ENCODE data around the gene LRRC63.

LRRC63 gene

GRCh38 chr13:46286972-46287371 is 75.2 kb downstream of the LRRC63 start:
- H3K4me3 ChIP-seq (ENCODE audit: insufficient read length, low read depth): no peak overlapping the region
- TF ChIP-seq ZNF274 (IDR thresholded peaks at IDR 0.05; ENCODE audit: low read depth, low read length) (no peak), SUZ12 (IDR thresholded peaks at IDR 0.05; ENCODE audit: extremely low read depth, insufficient read depth, insufficient read length) (no peak), YY1 (IDR thresholded peaks at IDR 0.05; ENCODE audit: insufficient read depth, insufficient read length) (no peak)
- no peaks in the 10 kb centered on the region for H3K36me3 ChIP-seq (ENCODE audit: insufficient read depth, insufficient read length, low read length)
- H3K9ac ChIP-seq (ENCODE audit: insufficient read length, low read depth): no peak overlapping the region
- no peaks in the 10 kb centered on the region for H3K27me3 ChIP-seq (ENCODE audit: insufficient read depth, insufficient read length)
- H3K4me1 ChIP-seq (ENCODE audit: insufficient read depth, insufficient read length): no peaks in the 10 kb centered on the region
- DNase-seq (ENCODE audit: low read depth, low spot score): no peak
- no peaks in the 10 kb centered on the region for H3K9me3 ChIP-seq (ENCODE audit: insufficient read depth, low read length)

GRCh38 chr13:46288570-46289259 is 77.0 kb downstream of the LRRC63 start:
- peak; percentile 36 for DNase-seq (ENCODE audit: low read depth, low spot score)
- TF ChIP-seq SUZ12 (IDR thresholded peaks at IDR 0.05; ENCODE audit: extremely low read depth, insufficient read depth, insufficient read length) (no peak), ZNF274 (IDR thresholded peaks at IDR 0.05; ENCODE audit: low read depth, low read length) (no peak), YY1 (IDR thresholded peaks at IDR 0.05; ENCODE audit: insufficient read depth, insufficient read length) (no peak)
- H3K9ac ChIP-seq (ENCODE audit: insufficient read length, low read depth): no peak overlapping the region
- H3K36me3 ChIP-seq (ENCODE audit: insufficient read depth, insufficient read length, low read length): no peaks in the 10 kb centered on the region
- H3K4me3 ChIP-seq (ENCODE audit: insufficient read length, low read depth): no peak overlapping the region
- no peaks in the 10 kb centered on the region for H3K4me1 ChIP-seq (ENCODE audit: insufficient read depth, insufficient read length)
- no peaks in the 10 kb centered on the region for H3K9me3 ChIP-seq (ENCODE audit: insufficient read depth, low read length)
- H3K27me3 ChIP-seq (ENCODE audit: insufficient read depth, insufficient read length): no peaks in the 10 kb centered on the region

- Histone ChIP-seq H3K4me1 (ENCODE audit: insufficient read depth, insufficient read length) (no peaks in the 10 kb centered on the region), H3K9ac (ENCODE audit: insufficient read length, low read depth) (no peak overlapping the region), H3K27me3 (ENCODE audit: insufficient read depth, insufficient read length) (no peaks in the 10 kb centered on the region), H3K9me3 (ENCODE audit: insufficient read depth, low read length) (no peaks in the 10 kb centered on the region), H3K4me3 (ENCODE audit: insufficient read length, low read depth) (no peak overlapping the region), H3K36me3 (ENCODE audit: insufficient read depth, insufficient read length, low read length) (no peaks in the 10 kb centered on the region)
- no peak for TF ChIP-seq ZNF274 (IDR thresholded peaks at IDR 0.05; ENCODE audit: low read depth, low read length)
- no peak for DNase-seq (ENCODE audit: low read depth, low spot score)
Observed at GRCh38 chr13:46289260-46289955, 77.7 kb downstream of the LRRC63 start.

GRCh38 chr13:46290434-46290833 is 78.7 kb downstream of the LRRC63 start:
- Histone ChIP-seq H3K4me1 (ENCODE audit: insufficient read depth, insufficient read length) (no peaks in the 10 kb centered on the region), H3K9me3 (ENCODE audit: insufficient read depth, low read length) (no peaks in the 10 kb centered on the region), H3K36me3 (ENCODE audit: insufficient read depth, insufficient read length, low read length) (no peaks in the 10 kb centered on the region), H3K4me3 (ENCODE audit: insufficient read length, low read depth) (no peak overlapping the region), H3K9ac (ENCODE audit: insufficient read length, low read depth) (no peak overlapping the region), H3K27me3 (ENCODE audit: insufficient read depth, insufficient read length) (no peaks in the 10 kb centered on the region)
- no peak for DNase-seq (ENCODE audit: low read depth, low spot score)
- TF ChIP-seq YY1 (IDR thresholded peaks at IDR 0.05; ENCODE audit: insufficient read depth, insufficient read length) (no peak), SUZ12 (IDR thresholded peaks at IDR 0.05; ENCODE audit: extremely low read depth, insufficient read depth, insufficient read length) (no peak), ZNF274 (IDR thresholded peaks at IDR 0.05; ENCODE audit: low read depth, low read length) (no peak)

- no peaks in the 10 kb centered on the region for H3K27me3 ChIP-seq (ENCODE audit: insufficient read depth, insufficient read length)
- no peak for DNase-seq (ENCODE audit: low read depth, low spot score)
- no peak overlapping the region for H3K4me3 ChIP-seq (ENCODE audit: insufficient read length, low read depth)
- no peak for TF ChIP-seq YY1 (IDR thresholded peaks at IDR 0.05; ENCODE audit: insufficient read depth, insufficient read length)
- no peak for TF ChIP-seq ZNF274 (IDR thresholded peaks at IDR 0.05; ENCODE audit: low read depth, low read length)
- TF ChIP-seq SUZ12 (IDR thresholded peaks at IDR 0.05; ENCODE audit: extremely low read depth, insufficient read depth, insufficient read length): no peak
- H3K36me3 ChIP-seq (ENCODE audit: insufficient read depth, insufficient read length, low read length): no peaks in the 10 kb centered on the region
- no peaks in the 10 kb centered on the region for H3K9me3 ChIP-seq (ENCODE audit: insufficient read depth, low read length)
- no peak overlapping the region for H3K9ac ChIP-seq (ENCODE audit: insufficient read length, low read depth)
- no peaks in the 10 kb centered on the region for H3K4me1 ChIP-seq (ENCODE audit: insufficient read depth, insufficient read length)
Observed at GRCh38 chr13:46293436-46293835, 81.7 kb downstream of the LRRC63 start.

GRCh38 chr13:46295491-46296114 is 83.9 kb downstream of the LRRC63 start:
- Histone ChIP-seq H3K36me3 (ENCODE audit: insufficient read depth, insufficient read length, low read length) (no peaks in the 10 kb centered on the region), H3K9me3 (ENCODE audit: insufficient read depth, low read length) (no peaks in the 10 kb centered on the region), H3K27me3 (ENCODE audit: insufficient read depth, insufficient read length) (no peaks in the 10 kb centered on the region), H3K9ac (ENCODE audit: insufficient read length, low read depth) (no peak overlapping the region), H3K4me3 (ENCODE audit: insufficient read length, low read depth) (no peak overlapping the region), H3K4me1 (ENCODE audit: insufficient read depth, insufficient read length) (no peaks in the 10 kb centered on the region)
- no peak for TF ChIP-seq YY1 (IDR thresholded peaks at IDR 0.05; ENCODE audit: insufficient read depth, insufficient read length)
- TF ChIP-seq ZNF274 (IDR thresholded peaks at IDR 0.05; ENCODE audit: low read depth, low read length): no peak
- TF ChIP-seq SUZ12 (IDR thresholded peaks at IDR 0.05; ENCODE audit: extremely low read depth, insufficient read depth, insufficient read length): no peak
- no peak for DNase-seq (ENCODE audit: low read depth, low spot score)

GRCh38 chr13:46296115-46296822 is 84.5 kb downstream of the LRRC63 start:
- no peaks in the 10 kb centered on the region for H3K4me1 ChIP-seq (ENCODE audit: insufficient read depth, insufficient read length)
- TF ChIP-seq YY1 (IDR thresholded peaks at IDR 0.05; ENCODE audit: insufficient read depth, insufficient read length): no peak
- no peak for TF ChIP-seq ZNF274 (IDR thresholded peaks at IDR 0.05; ENCODE audit: low read depth, low read length)
- TF ChIP-seq SUZ12 (IDR thresholded peaks at IDR 0.05; ENCODE audit: extremely low read depth, insufficient read depth, insufficient read length): no peak
- no peak overlapping the region for H3K9ac ChIP-seq (ENCODE audit: insufficient read length, low read depth)
- H3K27me3 ChIP-seq (ENCODE audit: insufficient read depth, insufficient read length): no peaks in the 10 kb centered on the region
- H3K9me3 ChIP-seq (ENCODE audit: insufficient read depth, low read length): no peaks in the 10 kb centered on the region
- DNase-seq (ENCODE audit: low read depth, low spot score): no peak
- no peaks in the 10 kb centered on the region for H3K36me3 ChIP-seq (ENCODE audit: insufficient read depth, insufficient read length, low read length)
- H3K4me3 ChIP-seq (ENCODE audit: insufficient read length, low read depth): no peak overlapping the region

All from NT2/D1 (cell line).